Measurements from ENCODE around the gene GRAMD1C.

The GRAMD1C gene

DNA sequence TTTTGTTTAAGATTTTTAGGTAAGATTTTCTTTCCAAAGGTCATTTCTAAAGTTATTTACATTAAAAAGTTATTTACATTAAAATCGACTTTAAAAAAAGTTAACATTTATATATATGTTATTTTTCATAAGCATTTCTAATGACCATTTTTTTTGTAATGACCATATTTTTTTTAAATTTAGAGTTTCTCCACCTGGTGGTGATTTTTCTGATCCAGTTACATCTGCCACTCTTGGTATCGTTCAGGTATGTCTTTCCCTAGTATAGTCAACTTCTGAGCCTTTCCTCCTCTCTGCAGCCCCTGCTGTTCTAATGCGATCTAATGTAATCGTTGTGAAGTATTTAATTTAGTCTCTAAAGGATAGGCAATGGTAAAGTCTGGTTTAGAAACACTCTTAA lies 42.9 kb upstream of the GRAMD1C start:
- no peak for TF ChIP-seq FOXM1 (IDR thresholded peaks at IDR 0.05; ENCODE audit: borderline replicate concordance, low read depth)
- no peak for TF ChIP-seq YY1 (IDR thresholded peaks at IDR 0.05; ENCODE audit: low read depth)
- no peak for TF ChIP-seq TEAD4 (IDR thresholded peaks at IDR 0.05)
- no peak for TF ChIP-seq CEBPB (IDR thresholded peaks at IDR 0.05)
- TF ChIP-seq CREB1 (IDR thresholded peaks at IDR 0.05; ENCODE audit: low read depth) = no peak
- no peak for TF ChIP-seq EP300 (IDR thresholded peaks at IDR 0.05; ENCODE audit: borderline replicate concordance)
- TF ChIP-seq, protein P1, sequence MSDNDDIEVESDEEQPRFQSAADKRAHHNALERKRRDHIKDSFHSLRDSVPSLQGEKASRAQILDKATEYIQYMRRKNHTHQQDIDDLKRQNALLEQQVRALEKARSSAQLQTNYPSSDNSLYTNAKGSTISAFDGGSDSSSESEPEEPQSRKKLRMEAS (IDR thresholded peaks at IDR 0.05) = no peak
- no peak for TF ChIP-seq ZBTB7A (IDR thresholded peaks at IDR 0.05; ENCODE audit: low read depth)
- TF ChIP-seq RAD21 (IDR thresholded peaks at IDR 0.05; ENCODE audit: low read depth) = no peak
- TF ChIP-seq EGR1 (IDR thresholded peaks at IDR 0.05) = no peak
- TF ChIP-seq, protein P2, sequence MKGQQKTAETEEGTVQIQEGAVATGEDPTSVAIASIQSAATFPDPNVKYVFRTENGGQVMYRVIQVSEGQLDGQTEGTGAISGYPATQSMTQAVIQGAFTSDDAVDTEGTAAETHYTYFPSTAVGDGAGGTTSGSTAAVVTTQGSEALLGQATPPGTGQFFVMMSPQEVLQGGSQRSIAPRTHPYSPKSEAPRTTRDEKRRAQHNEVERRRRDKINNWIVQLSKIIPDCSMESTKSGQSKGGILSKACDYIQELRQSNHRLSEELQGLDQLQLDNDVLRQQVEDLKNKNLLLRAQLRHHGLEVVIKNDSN (IDR thresholded peaks at IDR 0.05) = no peak
- TF ChIP-seq TCF12 (IDR thresholded peaks at IDR 0.05; ENCODE audit: low read depth) = no peak
- TF ChIP-seq, protein P3, sequence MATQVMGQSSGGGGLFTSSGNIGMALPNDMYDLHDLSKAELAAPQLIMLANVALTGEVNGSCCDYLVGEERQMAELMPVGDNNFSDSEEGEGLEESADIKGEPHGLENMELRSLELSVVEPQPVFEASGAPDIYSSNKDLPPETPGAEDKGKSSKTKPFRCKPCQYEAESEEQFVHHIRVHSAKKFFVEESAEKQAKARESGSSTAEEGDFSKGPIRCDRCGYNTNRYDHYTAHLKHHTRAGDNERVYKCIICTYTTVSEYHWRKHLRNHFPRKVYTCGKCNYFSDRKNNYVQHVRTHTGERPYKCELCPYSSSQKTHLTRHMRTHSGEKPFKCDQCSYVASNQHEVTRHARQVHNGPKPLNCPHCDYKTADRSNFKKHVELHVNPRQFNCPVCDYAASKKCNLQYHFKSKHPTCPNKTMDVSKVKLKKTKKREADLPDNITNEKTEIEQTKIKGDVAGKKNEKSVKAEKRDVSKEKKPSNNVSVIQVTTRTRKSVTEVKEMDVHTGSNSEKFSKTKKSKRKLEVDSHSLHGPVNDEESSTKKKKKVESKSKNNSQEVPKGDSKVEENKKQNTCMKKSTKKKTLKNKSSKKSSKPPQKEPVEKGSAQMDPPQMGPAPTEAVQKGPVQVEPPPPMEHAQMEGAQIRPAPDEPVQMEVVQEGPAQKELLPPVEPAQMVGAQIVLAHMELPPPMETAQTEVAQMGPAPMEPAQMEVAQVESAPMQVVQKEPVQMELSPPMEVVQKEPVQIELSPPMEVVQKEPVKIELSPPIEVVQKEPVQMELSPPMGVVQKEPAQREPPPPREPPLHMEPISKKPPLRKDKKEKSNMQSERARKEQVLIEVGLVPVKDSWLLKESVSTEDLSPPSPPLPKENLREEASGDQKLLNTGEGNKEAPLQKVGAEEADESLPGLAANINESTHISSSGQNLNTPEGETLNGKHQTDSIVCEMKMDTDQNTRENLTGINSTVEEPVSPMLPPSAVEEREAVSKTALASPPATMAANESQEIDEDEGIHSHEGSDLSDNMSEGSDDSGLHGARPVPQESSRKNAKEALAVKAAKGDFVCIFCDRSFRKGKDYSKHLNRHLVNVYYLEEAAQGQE (IDR thresholded peaks at IDR 0.05; ENCODE audit: low read depth) = no peak
- TF ChIP-seq TAF1 (IDR thresholded peaks at IDR 0.05; ENCODE audit: low read depth) = no peak
- no peak for TF ChIP-seq NFIC (IDR thresholded peaks at IDR 0.05)

DNA sequence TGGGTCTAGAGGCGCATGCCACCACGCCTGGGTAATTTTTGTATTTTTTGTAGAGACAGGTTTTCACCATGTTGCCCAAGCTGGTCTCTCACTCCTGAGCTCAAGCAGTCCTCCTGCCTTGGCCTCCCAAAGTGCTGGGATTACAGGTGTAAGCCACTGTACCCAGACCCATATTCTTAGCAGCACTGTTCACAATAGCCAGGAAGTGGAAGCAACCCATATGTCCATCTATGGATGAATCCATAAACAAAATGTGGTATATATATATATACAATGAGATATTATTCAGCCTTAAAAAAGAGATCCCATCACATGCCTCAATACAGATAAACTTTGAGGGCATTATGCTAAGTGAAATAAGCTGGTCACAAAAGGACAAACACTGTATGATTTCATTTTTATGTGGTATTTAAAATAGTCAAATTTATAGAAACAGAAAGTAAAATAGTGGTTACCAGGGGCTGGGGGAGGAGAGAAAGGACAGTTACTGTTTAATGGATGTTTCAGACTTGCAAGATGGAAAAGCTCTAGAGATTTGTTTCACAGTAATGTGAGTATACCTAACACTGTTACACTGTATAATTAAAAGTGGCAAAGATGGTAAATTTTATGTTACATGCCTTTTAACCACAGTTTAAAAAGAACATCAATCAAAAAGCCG lies 35.7 kb upstream of the GRAMD1C start:
- TF ChIP-seq EP300 (IDR thresholded peaks at IDR 0.05; ENCODE audit: borderline replicate concordance) = no peak
- TF ChIP-seq, protein P2 (IDR thresholded peaks at IDR 0.05) = no peak
- no peak for TF ChIP-seq EGR1 (IDR thresholded peaks at IDR 0.05)
- no peak for TF ChIP-seq NFIC (IDR thresholded peaks at IDR 0.05)
- TF ChIP-seq RAD21 (IDR thresholded peaks at IDR 0.05; ENCODE audit: low read depth) = no peak
- no peak for TF ChIP-seq YY1 (IDR thresholded peaks at IDR 0.05; ENCODE audit: low read depth)
- no peak for TF ChIP-seq TEAD4 (IDR thresholded peaks at IDR 0.05)
- no peak for TF ChIP-seq ZBTB7A (IDR thresholded peaks at IDR 0.05; ENCODE audit: low read depth)
- TF ChIP-seq, protein P1 (IDR thresholded peaks at IDR 0.05) = no peak
- no peak for TF ChIP-seq FOXM1 (IDR thresholded peaks at IDR 0.05; ENCODE audit: borderline replicate concordance, low read depth)
- TF ChIP-seq TCF12 (IDR thresholded peaks at IDR 0.05; ENCODE audit: low read depth) = no peak
- no peak for TF ChIP-seq CEBPB (IDR thresholded peaks at IDR 0.05)
- TF ChIP-seq CREB1 (IDR thresholded peaks at IDR 0.05; ENCODE audit: low read depth) = no peak
- TF ChIP-seq TAF1 (IDR thresholded peaks at IDR 0.05; ENCODE audit: low read depth) = no peak

DNA sequence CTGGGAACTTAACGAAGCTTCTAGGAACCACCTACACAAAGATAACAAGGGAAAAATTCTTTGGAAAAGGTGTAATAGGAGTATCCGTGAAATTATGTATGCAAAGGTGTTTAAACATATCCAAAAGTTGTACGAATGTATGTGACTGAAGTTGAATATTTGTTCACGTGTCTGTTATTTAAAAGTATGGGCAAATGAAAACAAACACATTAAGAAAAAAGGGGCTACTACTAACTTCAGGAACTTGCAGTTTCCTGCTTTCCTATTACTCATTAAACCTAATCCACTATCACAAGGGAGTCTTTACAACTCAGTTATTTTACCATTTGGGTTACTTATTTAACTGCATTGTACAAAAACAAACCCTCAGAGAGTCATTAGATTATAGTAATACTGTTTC lies 33.9 kb upstream of the GRAMD1C start:
- TF ChIP-seq FOXM1 (IDR thresholded peaks at IDR 0.05; ENCODE audit: borderline replicate concordance, low read depth) = no peak

DNA sequence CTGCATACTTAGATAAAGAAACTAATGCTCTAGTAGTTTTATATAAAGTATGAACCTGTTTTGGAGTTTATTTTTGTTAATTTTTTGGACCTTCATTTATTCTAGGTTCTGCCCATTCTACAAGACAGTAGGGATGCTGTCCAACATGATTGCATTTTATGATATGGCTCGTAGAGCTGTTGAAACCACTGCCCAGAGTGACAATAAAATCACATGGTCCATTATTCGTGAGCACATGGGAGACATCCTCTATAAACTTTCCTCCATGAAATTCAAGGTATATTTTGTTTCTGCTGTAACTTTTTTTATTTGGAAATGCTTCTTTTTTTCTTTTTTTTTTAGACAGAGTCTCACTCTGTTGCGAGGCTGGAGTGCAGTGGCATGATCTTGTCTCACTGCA lies 33.3 kb upstream of the GRAMD1C start:
- TF ChIP-seq EGR1 (IDR thresholded peaks at IDR 0.05) = no peak
- TF ChIP-seq, protein P3 (IDR thresholded peaks at IDR 0.05; ENCODE audit: low read depth) = no peak
- TF ChIP-seq, protein P2 (IDR thresholded peaks at IDR 0.05) = no peak

DNA sequence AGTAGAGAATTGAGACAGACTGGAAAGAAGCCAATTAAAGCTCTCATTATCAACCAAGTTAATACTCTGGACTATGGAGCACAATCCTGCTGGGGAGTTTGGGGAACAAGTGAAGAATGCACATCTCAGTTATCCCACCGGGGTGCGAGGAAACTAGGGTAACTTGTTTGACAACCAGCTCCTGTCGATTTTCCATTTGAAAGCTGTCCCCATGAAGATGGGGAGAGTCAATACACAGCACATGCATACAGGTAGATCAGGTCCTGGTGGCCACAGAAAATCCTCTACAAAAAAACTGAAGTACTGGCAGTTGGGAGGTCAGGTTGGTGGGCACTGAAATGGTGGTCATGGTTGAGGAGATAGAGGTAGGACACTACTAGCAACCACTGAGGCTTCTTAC lies 25.7 kb upstream of the GRAMD1C start:
- TF ChIP-seq TAF1 (IDR thresholded peaks at IDR 0.05; ENCODE audit: low read depth) (no peak), NFIC (IDR thresholded peaks at IDR 0.05) (no peak), RAD21 (IDR thresholded peaks at IDR 0.05; ENCODE audit: low read depth) (no peak), TEAD4 (IDR thresholded peaks at IDR 0.05) (no peak)

DNA sequence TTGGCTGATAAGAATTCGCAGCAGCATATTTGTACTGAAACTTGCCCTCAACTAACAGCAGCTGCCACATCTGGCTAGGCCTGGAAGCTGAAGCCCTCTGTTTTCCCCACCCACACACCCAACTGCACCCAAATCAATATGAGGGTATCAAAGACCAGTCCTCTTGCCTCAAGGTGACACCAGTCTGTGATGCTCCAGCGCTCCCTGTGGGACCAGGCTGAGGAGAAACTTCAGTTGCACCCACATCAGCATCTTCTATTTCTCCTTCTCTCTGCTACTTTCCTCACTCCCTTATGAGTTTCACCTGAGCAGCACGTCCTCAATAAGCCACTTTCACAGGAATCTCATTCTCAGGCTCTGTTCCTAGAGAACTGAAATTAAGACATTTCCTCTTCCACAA lies 18.7 kb upstream of the GRAMD1C start:
- TF ChIP-seq TEAD4 (IDR thresholded peaks at IDR 0.05) = no peak
- TF ChIP-seq YY1 (IDR thresholded peaks at IDR 0.05; ENCODE audit: low read depth) = no peak
- no peak for TF ChIP-seq TCF12 (IDR thresholded peaks at IDR 0.05; ENCODE audit: low read depth)
- TF ChIP-seq NFIC (IDR thresholded peaks at IDR 0.05) = no peak
- no peak for TF ChIP-seq EGR1 (IDR thresholded peaks at IDR 0.05)
- TF ChIP-seq CEBPB (IDR thresholded peaks at IDR 0.05) = no peak
- TF ChIP-seq, protein P1 (IDR thresholded peaks at IDR 0.05) = no peak

All from Ishikawa (cell line).